OCI-M2 (cell line): Measurements from ENCODE around the gene TRIP12.
"Not testable (repeated sequence)": the region's sequence is repeated elsewhere in the genome, so short reads cannot be mapped to it uniquely, and the experiment has no call there.

Experiments used
- DNase-seq: peaks from one replicate; lab custom pipeline; 2025; ENCODE audit not compliant: unreplicated experiment; lab: John Stamatoyannopoulos, UW

The TRIP12 gene

GRCh38 chr2:229921101-229921891 lies 513 bp downstream of the TRIP12 start:
- no peak for DNase-seq

- DNase-seq: no peak
Observed at GRCh38 chr2:229920011-229920641, 1.7 kb downstream of the TRIP12 start.

- no peak for DNase-seq
Observed at GRCh38 chr2:229917793-229918192, 4.0 kb downstream of the TRIP12 start.

DNA sequence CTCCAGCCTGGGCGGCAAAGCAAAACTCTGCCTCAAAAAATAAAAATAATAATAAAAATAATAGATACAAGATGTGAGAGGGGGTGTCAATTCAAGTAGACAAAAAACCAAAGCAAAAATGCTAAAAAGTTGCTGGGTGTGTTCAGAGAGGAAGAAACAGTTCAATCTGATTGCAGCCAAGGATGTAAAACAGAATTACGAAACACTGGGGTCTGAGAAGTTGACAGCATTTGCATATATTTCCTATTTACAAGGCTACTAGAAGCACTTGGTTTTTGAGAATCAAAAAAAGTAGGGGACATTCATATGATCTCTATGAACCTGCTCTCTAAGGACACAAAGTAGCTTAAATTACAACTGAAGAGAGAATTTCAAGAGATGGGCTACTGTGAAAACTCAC lies 7.6 kb downstream of the TRIP12 start:
- no peak for DNase-seq

DNA sequence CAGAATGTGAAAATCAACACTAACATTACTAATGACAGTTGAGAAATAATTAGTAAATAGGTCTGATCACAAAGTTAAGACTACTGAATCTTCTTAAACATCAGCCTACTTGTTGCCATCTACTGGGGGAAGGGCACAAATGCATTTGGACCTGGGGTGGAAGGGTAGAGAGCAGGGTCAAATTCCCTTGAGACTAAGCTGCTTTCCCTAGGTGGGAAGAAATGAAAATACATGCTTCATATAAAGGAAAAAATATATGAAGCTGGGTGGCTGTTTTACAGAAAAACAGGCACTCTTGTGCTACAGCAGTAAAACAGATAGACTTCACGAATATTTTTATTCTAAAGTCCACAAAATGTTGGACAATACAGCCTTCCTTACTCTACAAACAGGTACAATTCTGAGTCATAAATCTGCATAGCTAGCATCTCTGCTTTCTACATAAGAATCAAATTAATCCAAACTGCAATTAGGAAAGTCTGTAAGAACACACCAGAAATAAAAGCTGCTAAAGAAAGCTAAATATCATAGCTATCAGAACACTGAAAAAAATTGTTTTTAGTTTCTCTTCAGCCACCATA lies 10.9 kb downstream of the TRIP12 start:
- DNase-seq: no peak

GRCh38 chr2:229910147-229910831 lies 11.5 kb downstream of the TRIP12 start:
- DNase-seq: no peak

- no peak for DNase-seq
Observed at GRCh38 chr2:229909090-229909489, 12.7 kb downstream of the TRIP12 start.

GRCh38 chr2:229905601-229906000 lies 16.2 kb downstream of the TRIP12 start:
- no peak for DNase-seq

DNA sequence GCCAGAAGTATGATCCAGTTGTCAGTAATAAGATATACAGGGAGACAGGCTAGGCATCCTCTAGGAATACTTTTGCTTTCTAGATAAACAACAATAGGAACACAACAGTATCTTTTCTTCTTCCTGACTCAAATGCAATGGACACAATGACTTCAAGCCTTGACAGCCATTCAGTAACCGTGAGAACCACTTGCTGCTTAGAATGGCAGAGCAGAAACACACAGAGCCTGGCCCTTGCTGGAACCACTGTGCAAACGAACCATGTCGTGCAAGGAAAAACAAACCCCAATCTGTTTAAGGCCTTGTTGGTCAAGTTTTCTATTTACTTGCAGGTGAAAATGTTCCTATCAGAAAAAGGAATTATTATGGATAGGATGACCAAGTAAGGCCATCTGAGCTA lies 18.8 kb downstream of the TRIP12 start:
- no peak for DNase-seq

DNA sequence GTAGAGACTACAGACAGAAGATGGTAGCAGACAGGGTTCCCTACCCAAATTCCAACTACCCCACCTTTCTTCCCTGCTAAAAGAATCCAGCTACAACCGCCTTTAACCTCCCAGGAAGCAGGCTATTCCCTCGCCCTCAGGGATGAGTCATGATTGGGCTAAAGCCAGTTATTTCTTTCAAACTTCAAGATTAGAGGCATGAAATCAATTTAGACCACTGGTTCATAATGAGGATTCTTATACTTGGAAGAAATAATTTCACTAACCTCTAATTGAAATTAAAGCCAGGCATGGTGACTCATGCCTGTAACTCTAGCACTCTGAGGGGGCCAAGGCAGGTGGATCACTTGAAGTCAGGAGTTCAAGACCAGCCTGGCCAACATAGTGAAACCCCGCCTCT lies 20.0 kb downstream of the TRIP12 start:
- no peak for DNase-seq

DNA sequence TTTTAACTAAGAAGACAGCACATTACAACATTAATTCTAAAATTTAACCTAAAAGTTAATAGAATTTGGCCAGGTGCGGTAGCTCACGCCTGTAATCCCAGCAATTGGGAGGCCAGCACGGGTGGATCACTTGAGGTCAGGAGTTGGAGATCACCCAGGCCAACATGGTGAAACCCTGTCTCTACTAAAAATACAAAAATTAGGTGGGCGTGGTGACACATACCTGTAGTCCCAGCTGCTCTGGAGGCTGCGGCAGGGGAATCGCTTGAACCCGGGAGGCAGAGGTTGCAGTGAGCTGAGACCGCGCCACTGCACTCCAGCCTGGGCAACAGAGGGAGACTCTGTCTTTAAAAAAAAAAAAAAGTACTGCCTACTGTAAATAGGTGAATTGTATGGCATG lies 21.3 kb downstream of the TRIP12 start:
- DNase-seq: not testable (repeated sequence)

GRCh38 chr2:229900012-229900411 lies 21.8 kb downstream of the TRIP12 start:
- DNase-seq: no peak

GRCh38 chr2:229899604-229900003 lies 22.2 kb downstream of the TRIP12 start:
- no peak for DNase-seq

- DNase-seq: no peak
Observed at GRCh38 chr2:229896857-229897256, 25.0 kb downstream of the TRIP12 start.

DNA sequence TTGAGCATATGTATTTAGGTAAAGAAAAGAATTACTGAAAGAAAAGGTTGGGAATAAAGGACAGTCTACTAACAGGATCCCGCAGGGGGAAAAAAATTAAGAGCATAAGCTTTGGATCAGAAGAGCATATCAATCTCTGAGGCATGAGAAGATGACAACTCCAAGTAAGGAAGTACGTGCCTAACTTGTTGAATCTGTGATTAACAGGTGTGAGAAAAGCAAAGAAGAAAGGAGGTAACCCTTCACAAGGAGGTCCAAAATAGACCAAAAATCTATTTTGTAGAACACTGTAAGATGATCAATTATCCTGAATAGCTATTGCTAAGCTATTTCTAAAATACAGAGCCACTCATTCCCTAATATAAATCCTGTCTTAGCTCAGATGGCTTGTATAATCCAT lies 32.8 kb downstream of the TRIP12 start:
- no peak for DNase-seq

- no peak for DNase-seq
Observed at GRCh38 chr2:229888031-229888430, 33.8 kb downstream of the TRIP12 start.

DNA sequence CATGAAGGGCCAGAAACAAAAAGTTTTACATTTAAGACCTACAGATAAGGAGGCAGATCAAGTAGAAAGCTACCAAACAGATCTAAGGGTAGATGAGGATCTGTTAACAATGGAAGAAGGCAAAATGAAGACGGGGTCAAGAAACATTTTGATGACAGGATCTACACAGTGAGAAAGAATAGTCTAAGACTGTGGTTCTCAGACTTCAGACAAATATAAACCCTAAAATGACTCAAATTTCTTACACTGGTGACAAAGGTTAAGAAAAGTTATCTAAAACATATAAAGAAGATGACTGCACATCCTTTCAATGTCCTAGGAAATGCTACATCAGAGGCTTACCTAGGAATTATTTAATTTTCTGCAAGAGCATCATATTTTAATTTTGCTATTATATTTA lies 34.4 kb downstream of the TRIP12 start:
- DNase-seq: no peak

- DNase-seq: no peak
Observed at GRCh38 chr2:229884775-229885699, 36.8 kb downstream of the TRIP12 start.

- no peak for DNase-seq
Observed at GRCh38 chr2:229882583-229882982, 39.2 kb downstream of the TRIP12 start.

- no peak for DNase-seq
Observed at GRCh38 chr2:229880892-229881586, 40.8 kb downstream of the TRIP12 start.
